ENCODE measurements around the gene SPINK1. TPM values are rescaled to one million over a fixed set of nuclear protein-coding genes. Genes with fewer than 3 reads are reported as not detected.
A peak's percentile ranks its signal among the peaks of the same experiment; 100 is the strongest.

The SPINK1 gene
- total RNA-seq, 1 donor from 2014 or later, result not detected

DNA sequence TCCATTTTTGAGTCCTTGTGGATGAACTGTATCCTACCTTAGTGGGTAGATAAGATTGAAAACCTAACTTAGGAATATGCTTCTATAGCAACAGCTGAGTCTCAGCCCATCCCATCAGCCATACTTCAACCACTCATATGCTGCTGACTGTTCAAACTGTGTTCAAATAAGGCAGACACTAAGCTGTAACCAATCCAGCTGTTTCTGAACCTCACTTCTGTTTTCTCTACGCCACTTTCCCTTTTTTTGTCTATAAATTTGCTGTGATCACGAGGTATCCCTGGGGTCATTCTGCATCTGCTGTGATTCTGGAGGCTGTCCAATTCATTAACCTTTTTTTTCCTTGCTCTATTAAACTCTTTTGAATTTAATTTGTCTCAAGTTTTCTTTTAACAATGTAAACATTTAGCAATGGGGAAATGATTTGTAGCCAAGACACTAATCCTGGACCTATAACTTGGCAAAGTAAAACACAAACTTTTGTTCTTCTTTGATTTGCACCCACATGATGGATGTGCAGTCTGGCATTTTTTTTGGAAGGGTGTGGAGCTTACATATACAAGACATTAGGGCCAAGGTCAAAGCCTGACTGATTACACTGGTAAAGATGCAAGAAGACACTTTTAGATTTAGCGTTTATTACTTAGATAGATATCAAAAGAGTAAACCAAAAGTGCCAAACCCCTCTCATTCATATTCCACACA is 32.1 kb upstream of the SPINK1 start:
- TF ChIP-seq, protein P1, sequence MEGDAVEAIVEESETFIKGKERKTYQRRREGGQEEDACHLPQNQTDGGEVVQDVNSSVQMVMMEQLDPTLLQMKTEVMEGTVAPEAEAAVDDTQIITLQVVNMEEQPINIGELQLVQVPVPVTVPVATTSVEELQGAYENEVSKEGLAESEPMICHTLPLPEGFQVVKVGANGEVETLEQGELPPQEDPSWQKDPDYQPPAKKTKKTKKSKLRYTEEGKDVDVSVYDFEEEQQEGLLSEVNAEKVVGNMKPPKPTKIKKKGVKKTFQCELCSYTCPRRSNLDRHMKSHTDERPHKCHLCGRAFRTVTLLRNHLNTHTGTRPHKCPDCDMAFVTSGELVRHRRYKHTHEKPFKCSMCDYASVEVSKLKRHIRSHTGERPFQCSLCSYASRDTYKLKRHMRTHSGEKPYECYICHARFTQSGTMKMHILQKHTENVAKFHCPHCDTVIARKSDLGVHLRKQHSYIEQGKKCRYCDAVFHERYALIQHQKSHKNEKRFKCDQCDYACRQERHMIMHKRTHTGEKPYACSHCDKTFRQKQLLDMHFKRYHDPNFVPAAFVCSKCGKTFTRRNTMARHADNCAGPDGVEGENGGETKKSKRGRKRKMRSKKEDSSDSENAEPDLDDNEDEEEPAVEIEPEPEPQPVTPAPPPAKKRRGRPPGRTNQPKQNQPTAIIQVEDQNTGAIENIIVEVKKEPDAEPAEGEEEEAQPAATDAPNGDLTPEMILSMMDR (IDR thresholded peaks at IDR 0.05), result no peak
- Histone ChIP-seq H3K27me3 (no peaks in the 10 kb centered on the region), H3K27ac (no peak overlapping the region), H3K36me3 (no peaks in the 10 kb centered on the region), H3K4me1 (no peaks in the 10 kb centered on the region), H3K9me3 (no peaks in the 10 kb centered on the region), H3K4me3 (no peak overlapping the region)
- no peak for DNase-seq (ENCODE audit: low spot score in 2 of 2)
- intact Hi-C loops (cut with DNase I), result no loop called here

DNA sequence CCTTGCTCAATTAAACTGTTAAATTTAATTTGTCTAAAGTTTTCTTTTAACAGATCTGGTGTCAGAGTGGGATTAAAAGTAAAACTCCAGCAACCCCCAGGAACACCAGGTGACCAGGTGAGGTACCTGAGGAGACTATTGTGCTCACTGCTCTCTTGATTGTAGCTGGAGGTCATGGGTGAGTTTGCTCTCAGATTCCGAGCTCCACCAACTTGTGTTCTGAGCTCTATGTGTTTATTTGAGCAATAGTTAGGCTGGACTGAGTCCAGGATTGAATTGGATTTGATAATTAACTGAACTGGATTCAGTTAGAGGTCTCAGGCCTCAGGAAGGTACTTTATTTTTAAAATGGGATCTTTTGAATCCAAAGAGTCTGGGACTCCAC is 29.2 kb upstream of the SPINK1 start:
- intact Hi-C loops (cut with DNase I), result loop anchor here (2.0 kb wide), 1 partner anchor 22 kb away; no protein-coding TSS in a partner anchor

DNA sequence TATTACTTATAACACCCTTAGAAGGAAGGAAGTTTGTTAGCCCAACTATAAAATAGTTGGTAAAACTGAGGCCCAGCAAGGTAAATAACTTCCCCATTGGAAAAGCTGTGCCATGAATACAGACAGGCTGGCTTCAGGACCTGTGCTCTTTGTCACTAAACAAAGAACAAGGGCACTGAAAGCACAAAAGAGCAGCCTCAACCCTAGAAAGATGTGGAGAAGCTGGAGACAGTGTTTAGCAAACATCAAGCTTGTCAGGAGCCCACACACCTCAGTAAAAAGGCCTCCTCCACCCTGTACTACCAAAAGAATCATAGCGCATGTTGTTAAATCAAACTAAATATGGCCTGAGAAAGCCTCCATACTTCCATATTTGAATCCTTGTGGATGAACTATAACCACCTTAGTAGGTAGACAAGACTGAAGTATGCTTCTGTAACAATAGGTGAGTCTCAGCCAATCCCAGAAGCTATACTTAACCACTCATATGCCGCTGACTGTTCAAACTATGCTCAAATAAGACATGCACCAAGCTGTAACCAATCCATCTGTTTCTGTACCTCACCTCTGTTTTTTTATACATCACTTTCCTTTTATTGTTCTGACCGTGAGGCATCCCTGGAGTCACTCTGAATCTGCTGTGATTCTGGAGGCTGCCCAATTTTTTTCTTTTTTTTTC is 28.6 kb upstream of the SPINK1 start:
- H3K27me3 ChIP-seq, result no peaks in the 10 kb centered on the region
- H3K9me3 ChIP-seq, result no peaks in the 10 kb centered on the region
- H3K4me1 ChIP-seq, result peaks cover 0 to 3% of the 10 kb centered on the region in 2 donors
- intact Hi-C loops (cut with DNase I), result loop anchor here (2.0 kb wide), 1 partner anchor 23 kb away; no protein-coding TSS in a partner anchor
- H3K4me3 ChIP-seq, result no peak overlapping the region
- TF ChIP-seq, protein P1 (IDR thresholded peaks at IDR 0.05), result no peak
- H3K27ac ChIP-seq, result no peak overlapping the region
- no peak for DNase-seq (ENCODE audit: low spot score in 2 of 2)
- H3K36me3 ChIP-seq, result no peaks in the 10 kb centered on the region

More for the DNA sequence above, 29.2 kb upstream of the SPINK1 start:
- H3K27ac ChIP-seq, result no peak overlapping the region
- H3K9me3 ChIP-seq, result no peaks in the 10 kb centered on the region
- TF ChIP-seq, protein P1 (IDR thresholded peaks at IDR 0.05), result no peak
- DNase-seq (ENCODE audit: low spot score in 2 of 2), result no peak
- H3K4me3 ChIP-seq, result no peak overlapping the region
- peaks cover 0 to 3% of the 10 kb centered on the region in 2 donors for H3K4me1 ChIP-seq
- H3K27me3 ChIP-seq, result no peaks in the 10 kb centered on the region
- no peaks in the 10 kb centered on the region for H3K36me3 ChIP-seq

DNA sequence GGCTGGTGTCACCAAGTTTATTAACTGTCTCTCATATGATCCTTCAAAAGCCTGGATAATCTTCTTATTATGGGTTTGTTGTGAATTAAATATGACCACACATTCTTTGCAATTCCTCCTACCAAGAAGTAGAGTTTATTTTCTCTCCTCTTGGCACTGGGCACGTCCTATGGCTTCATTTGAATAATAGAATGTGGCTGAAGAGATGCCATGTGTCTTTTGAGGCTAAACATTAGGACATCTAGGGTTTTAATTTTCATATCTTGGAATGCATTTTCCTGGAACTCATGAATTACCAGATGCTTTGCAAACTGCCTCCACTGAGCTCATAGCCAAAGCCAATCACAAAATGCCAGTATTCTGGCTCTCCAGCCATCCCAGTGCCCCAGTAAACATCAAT is 27.1 kb upstream of the SPINK1 start:
- Histone ChIP-seq H3K4me3 (no peak overlapping the region), H3K36me3 (no peaks in the 10 kb centered on the region), H3K27me3 (no peaks in the 10 kb centered on the region), H3K9me3 (no peaks in the 10 kb centered on the region), H3K4me1 (peaks cover 0 to 3% of the 10 kb centered on the region in 2 donors), H3K27ac (no peak overlapping the region)
- TF ChIP-seq, protein P1 (IDR thresholded peaks at IDR 0.05), result no peak
- no peak for DNase-seq (ENCODE audit: low spot score in 2 of 2)
- intact Hi-C loops (cut with DNase I), result loop anchor here (1.0 kb wide), 1 partner anchor 77 kb away; no protein-coding TSS in a partner anchor

DNA sequence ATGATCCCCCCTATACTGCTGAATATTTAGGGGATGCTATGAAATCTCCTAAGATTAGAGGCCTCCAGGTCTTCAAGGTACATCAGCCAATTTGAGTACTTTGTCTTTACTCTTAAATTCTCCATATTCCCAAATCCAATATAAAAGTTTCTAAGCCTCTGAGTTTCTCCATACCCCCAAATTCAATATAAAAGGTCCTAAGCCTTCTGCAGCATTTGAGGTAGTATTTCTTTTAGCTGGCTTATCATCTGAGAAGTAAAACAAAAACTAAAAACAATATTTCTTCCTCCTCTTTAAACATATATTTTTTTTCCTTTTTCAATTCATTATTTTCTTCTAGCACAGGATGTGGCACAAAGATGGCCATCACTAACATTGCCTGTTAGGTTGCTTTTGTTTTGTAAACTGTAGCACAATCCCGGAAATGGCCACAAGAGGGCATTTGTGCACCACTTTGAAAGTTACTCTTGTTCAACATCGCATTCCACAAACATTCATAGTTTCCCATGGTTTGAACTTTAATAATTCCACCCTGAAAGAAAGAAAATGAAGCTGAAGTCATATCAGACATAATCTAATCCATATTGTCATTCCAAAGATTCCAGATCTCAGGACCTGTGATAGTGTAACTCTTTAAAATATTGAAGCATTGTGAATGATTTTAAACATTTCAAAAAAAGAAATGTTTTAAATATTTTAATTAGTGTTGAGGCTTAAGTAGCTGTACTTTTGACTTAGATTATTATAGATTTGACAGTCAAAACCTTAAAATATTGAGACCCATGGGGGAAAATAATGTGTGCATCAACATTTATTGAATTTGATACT is 26.0 kb upstream of the SPINK1 start:
- no peaks in the 10 kb centered on the region for H3K36me3 ChIP-seq
- H3K9me3 ChIP-seq, result no peaks in the 10 kb centered on the region
- peaks cover 0 to 3% of the 10 kb centered on the region in 2 donors for H3K4me1 ChIP-seq
- intact Hi-C loops (cut with DNase I), result loop anchor here (1.0 kb wide), 1 partner anchor 78 kb away; no protein-coding TSS in a partner anchor
- no peak overlapping the region for H3K4me3 ChIP-seq
- H3K27me3 ChIP-seq, result no peaks in the 10 kb centered on the region
- TF ChIP-seq, protein P1 (IDR thresholded peaks at IDR 0.05), result peak; percentile 41 to 82 (median 76)
- peak in 1 of 2 donors; percentile 86 for DNase-seq (ENCODE audit: low spot score in 2 of 2)
- H3K27ac ChIP-seq, result no peak overlapping the region
